GM10248 (cell line): ENCODE results near the gene USP12.
A peak's percentile ranks its signal among the peaks of the same experiment; 100 is the strongest.

Source experiments
- CTCF ChIA-PET: fragments of 300-600 bp; sonication (Branson Sonifier 250); formaldehyde crosslinking; extraction: SDS; loops from one replicate; lab custom pipeline; 2021; ENCODE audit warnings: antibody characterized with exemption; lab: Yijun Ruan, JAX
- POLR2A ChIA-PET: fragments of 350-650 bp; sonication (Branson Sonifier 250); formaldehyde crosslinking; extraction: SDS; loops from one replicate; lab custom pipeline; 2020; ENCODE audit warnings: antibody characterized with exemption; lab: Yijun Ruan, JAX
- DNase-seq: peaks from one replicate; pipeline ENCODE4 v3.0.0; 2012; ENCODE audit errors: extremely low spot score
- TF ChIP-seq, protein P1 (sequence below): IDR thresholded peaks from 2 replicates; pipeline ENCODE4 v1.5.1; 2012; ENCODE audit warnings: mild to moderate bottlenecking, low read depth; ENCODE audit errors: extremely low read depth, missing control alignments, control extremely low read depth

USP12 gene

DNA sequence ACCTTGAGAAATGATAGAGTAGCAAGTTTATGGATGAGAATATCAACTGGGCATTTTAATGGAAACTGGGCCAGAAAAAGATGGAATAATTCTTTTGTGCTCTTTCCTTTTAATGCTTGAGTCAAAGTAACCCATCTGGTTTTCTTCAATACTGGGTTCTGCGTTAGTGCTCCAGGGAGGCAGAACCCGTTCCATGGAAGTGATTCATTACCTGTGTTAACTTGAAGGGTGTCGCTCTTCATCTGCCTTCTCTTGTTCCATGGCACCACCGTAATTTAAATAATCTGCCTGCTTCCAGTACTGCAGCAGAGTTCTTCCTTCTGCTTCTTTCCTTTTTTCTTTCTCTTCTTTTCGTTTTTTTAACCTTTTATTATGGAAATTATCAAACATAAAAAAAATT, 14.7 kb upstream of the USP12 start:
- no peak for DNase-seq
- TF ChIP-seq, protein P1, sequence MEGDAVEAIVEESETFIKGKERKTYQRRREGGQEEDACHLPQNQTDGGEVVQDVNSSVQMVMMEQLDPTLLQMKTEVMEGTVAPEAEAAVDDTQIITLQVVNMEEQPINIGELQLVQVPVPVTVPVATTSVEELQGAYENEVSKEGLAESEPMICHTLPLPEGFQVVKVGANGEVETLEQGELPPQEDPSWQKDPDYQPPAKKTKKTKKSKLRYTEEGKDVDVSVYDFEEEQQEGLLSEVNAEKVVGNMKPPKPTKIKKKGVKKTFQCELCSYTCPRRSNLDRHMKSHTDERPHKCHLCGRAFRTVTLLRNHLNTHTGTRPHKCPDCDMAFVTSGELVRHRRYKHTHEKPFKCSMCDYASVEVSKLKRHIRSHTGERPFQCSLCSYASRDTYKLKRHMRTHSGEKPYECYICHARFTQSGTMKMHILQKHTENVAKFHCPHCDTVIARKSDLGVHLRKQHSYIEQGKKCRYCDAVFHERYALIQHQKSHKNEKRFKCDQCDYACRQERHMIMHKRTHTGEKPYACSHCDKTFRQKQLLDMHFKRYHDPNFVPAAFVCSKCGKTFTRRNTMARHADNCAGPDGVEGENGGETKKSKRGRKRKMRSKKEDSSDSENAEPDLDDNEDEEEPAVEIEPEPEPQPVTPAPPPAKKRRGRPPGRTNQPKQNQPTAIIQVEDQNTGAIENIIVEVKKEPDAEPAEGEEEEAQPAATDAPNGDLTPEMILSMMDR: no peak
- ChIA-PET POLR2A (no interaction called here), CTCF (no interaction called here)

DNA sequence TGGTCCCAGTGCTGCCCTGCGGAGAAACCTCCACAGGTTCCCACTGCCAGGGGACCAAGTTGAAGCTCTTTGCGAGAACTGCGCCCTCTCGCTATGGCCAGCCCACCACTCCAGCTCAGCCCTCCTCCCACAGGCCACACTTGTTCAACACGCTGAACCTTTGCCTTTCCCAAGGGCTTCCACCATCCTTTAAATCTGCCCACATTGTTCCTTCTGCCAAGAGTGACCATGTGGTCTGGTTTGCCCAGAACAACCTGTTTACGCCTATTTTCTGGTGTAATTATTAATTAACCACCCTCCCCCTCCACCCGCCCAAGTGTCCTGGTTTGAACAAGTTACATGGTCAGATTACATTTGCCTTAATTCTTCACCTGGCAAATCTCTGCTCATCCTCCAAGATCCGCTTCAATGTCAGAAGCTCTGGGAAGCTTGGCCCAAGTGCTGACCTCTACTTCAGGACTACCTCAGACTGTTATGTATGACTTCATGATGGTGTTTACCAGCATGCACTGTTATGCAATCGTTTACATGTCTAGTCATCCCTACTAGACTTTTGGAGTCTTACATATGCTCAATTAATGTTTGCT, 12.0 kb upstream of the USP12 start:
- TF ChIP-seq, protein P1: no peak
- ChIA-PET POLR2A (no interaction called here), CTCF (interaction anchor here (1.1 to 1.3 kb wide), 2 partner anchors 9 to 100 kb away, joined by 3 read pairs; no protein-coding TSS in a partner anchor)
- no peak for DNase-seq

DNA sequence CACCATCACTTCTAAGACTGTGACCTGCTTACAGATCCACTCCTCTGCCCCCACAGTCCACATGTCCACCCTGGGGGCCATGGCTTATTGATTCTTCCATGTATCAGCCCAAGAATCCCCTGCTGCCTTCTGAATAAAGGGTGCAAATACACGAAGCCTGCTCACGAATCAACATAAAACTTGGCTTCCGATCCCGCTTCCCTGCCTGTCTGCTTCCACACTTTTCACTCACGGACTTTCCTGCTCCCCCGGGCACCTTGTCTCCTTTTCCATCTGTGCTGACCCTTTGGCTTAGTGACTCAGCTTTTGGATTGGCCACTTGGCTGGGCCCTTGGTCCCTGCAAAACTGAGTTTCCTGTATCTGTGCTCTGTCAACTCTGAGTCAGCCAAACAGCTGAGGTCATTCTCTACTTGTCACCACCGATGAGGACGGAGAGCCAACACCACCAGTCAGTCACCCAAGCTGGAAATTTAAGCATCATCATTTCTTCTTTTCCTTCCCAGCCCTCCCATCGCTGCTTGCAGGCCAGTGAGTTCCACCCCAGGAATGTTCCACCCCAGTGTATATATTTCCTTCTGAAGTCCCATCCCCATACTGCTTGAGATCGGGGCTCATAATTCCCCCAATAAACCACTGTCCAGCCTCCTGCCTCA, 11.4 kb upstream of the USP12 start:
- DNase-seq: no peak
- ChIA-PET POLR2A (no interaction called here), CTCF (interaction anchor here (1.1 to 1.3 kb wide), 2 partner anchors 8 to 101 kb away, joined by 3 read pairs; no protein-coding TSS in a partner anchor)
- TF ChIP-seq, protein P1: no peak

DNA sequence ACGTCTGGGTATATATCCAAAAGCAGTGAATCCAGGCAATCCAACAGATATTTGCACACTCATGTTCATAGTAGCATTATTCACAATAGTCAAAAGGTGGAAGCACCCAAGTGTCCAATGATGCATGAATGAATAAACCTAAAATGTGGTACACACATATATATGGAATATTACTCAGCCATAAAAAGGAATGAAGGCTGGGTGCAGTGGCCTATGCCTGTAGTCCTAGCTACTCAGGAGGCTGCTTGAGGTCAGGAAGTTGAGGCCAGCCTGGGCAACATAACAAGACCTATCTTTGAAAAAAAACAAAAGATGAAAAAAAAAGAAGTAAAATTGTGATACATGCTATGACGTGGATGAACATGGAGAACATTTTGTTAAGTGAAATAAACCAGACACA, 10.4 kb upstream of the USP12 start:
- ChIA-PET POLR2A (no interaction called here), CTCF (interaction anchor here (1.3 kb wide), 1 partner anchor 102 kb away, joined by 3 read pairs; no protein-coding TSS in a partner anchor)
- TF ChIP-seq, protein P1: no peak
- no peak for DNase-seq

DNA sequence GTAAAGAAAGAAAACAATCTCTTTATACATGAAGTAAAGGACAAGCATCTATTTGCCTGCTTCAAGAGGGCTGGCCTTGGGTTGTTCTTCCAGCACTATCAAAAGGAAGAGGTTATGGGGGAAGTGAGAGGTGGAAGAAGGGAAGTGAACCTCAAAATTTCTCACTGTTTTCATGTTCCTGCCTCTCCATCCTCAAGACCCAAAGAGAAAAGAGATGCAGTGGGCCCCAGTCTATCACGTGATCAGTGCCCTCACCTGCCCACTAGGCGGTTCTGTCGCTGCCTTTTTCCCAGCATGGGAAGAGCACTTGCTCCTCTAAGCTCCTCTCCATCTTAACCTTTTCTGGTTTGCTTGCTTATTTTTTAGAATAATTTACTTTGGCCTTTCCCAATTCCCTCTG, 6.2 kb upstream of the USP12 start:
- TF ChIP-seq, protein P1: no peak
- ChIA-PET CTCF (interaction anchor here (1.2 kb wide), 1 partner anchor 67 kb away, joined by 3 read pairs; no protein-coding TSS in a partner anchor), POLR2A (no interaction called here)
- DNase-seq: no peak

DNA sequence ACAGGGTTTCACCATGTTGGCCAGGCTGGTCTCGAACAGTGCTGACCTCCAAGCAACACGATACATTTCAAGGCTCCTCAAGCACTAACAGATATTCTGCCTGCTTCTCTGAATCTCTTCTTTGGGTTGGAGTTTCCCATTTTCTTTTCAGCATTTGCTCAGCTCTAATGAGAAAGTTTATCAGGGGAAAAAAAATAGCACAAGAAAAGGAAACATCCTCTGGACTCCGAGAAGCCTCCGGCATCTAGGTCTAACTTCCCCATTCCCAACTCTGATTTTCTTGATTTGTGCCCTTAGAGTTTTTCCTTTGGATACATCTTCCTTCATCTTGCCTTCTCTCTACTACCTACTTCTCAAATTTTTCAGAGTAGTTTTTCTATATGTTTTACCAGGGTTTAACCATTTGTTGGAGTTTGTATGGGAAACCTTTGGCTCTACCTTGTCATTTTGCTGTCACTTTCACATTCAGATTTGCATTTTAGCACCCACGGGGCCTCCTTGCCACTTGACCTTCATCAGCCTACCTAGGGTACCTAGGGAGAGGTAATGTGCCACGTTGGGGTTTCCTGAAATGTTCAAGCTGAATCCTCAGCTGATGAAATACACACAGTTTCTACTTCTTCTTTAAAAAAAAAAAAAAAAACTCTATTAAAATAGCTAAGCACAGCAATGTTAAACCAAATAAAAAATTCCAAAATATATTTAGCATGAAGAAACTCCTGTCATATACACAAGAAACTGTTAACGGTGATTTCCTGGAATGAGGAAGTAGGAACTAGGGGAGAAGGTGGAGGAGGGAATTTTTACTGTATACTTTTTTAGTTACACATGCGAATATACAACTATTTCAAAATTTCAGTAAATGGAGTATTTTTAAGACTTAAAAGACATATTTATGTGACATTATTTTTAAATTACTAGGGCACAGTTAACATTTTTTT, 5.1 kb upstream of the USP12 start:
- TF ChIP-seq, protein P1: no peak
- ChIA-PET CTCF (interaction anchor here (1.0 kb wide), 1 partner anchor 15 kb away, joined by 3 read pairs; no protein-coding TSS in a partner anchor), POLR2A (no interaction called here)
- DNase-seq: peak; percentile 32
